Esophagus squamous epithelium (tissue), 5 donors: ENCODE data around the gene F7. TPM values are rescaled to one million over a fixed set of nuclear protein-coding genes. Genes with fewer than 3 reads are reported as not detected.
A peak's percentile ranks its signal among the peaks of the same experiment; 100 is the strongest.

Experiments used
- DNase-seq: peaks from one replicate; lab custom pipeline; 2025; lab: John Stamatoyannopoulos, UW
- H3K27ac ChIP-seq, 4 donors: fragments of 200-600 bp; sonication (generic); one replicate each; pipeline ENCODE4 v1.5.1; 2016 to 2019; ENCODE audit warnings: mild to moderate bottlenecking in 1 of 4
- H3K27me3 ChIP-seq, 4 donors: fragments of 200-600 bp; sonication (generic); 1 replicate in 3 of 4; 2 replicates in 1 of 4; pipeline versions ENCODE4 v1.5.1 to v1.6.0; 2017 to 2021; ENCODE audit warnings: antibody characterized with exemption in 1 of 4
- H3K36me3 ChIP-seq, 3 donors: fragments of 200-600 bp; sonication (generic); one replicate each; pipeline ENCODE4 v1.5.1; 2016 to 2019
- H3K4me1 ChIP-seq, 3 donors: fragments of 200-600 bp; sonication (generic); one replicate each; pipeline ENCODE4 v1.5.1; 2017 to 2019
- H3K4me3 ChIP-seq, 4 donors: fragments of 200-600 bp; sonication (generic); 1 replicate in 3 of 4; 2 replicates in 1 of 4; pipeline ENCODE4 v1.5.1; 2016 to 2019; ENCODE audit warnings: mild to moderate bottlenecking in 2 of 4, moderate library complexity in 1 of 4
- H3K9me3 ChIP-seq, 3 donors: fragments of 200-600 bp; sonication (generic); one replicate each; pipeline ENCODE4 v1.5.1; 2016 to 2019
- POLR2A ChIP-seq, 4 donors: fragments of 450-650 bp; IDR thresholded peaks; one replicate each; pipeline ENCODE4 v1.6.1; 2017; ENCODE audit warnings: antibody characterized with exemption in 4 of 4, mild to moderate bottlenecking in 4 of 4, moderate library complexity in 3 of 4
- WGBS, 2 donors: methylation state at CpG; one replicate each; pipeline ENCODE4 v1.1.5; 2018; 5-methylcytosine and 5-hydroxymethylcytosine counted together
- intact Hi-C: fragments of 100-400 bp; cut with DNase I; formaldehyde crosslinking; loops from one replicate; pipeline ENCODE4 v1.15.0; 2022
- total RNA-seq, 4 donors: library from RNA; depleted of rRNA; stranded (reverse); fragments of >200 nt; gene quantifications; one replicate each; pipeline ENCODE4 v1.1.0, GENCODE V29; 2016
- TF ChIP-seq, protein P1 (sequence below), 6 experiments: fragments of 450-650 bp in 4 of 6; fragments of 200-600 bp in 2 of 6; sonication (generic) in 2 of 6; IDR thresholded peaks; one replicate each; pipeline ENCODE4 v1.5.1; 2016 to 2019; ENCODE audit warnings: antibody characterized with exemption in 6 of 6, mild to moderate bottlenecking in 4 of 6, moderate library complexity in 4 of 6
- donor health status: DM: yes; HTN: yes; CAD: no.

The F7 gene
- total RNA-seq, 4 donors from 2014 or later = not detected

DNA sequence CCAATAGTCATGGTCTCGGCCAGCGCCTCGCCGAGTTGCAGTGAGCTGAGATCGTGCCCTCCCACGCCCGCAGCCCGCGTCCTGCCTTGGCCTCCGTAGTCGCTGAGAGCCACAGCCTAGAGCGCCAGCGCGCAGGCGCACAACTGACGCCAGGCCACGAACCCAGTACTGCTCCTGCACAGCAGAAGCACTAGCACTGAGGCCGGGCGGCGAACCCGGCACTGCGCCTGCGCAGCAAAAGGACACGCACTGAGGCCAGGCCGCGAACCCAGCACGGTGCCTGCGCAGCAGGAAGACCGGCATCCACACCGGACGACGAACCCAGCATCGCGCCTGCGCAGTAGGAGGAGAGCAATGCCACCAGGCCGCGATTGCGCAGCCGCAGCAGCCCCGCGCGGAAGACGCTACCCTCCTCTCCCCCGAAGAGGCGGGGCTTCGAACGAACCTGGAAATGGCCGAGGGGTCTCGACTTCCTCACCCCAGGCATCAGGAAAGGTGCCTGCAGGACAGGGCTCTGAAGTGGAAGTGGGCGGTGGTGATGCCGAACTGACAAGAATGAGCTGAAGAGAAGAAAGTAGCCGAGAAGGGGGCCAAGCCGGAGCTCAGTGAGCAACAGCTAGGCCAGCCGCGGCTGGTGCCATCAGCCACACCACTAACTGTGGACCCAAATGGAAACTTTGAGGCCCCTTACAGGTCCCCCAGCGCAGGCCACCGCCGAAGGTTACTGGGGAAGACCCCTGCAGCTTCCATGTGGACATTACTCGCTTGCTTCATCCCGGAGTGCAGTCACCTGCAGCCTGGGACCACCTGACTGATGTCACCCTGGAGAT, 24.5 kb downstream of the F7 start:
- Histone ChIP-seq H3K27me3 (peaks cover 0 to 48% (median 0%) of the 10 kb centered on the region in 4 donors), H3K4me1 (peaks cover 0 to 9% (median 0%) of the 10 kb centered on the region in 3 donors), H3K27ac (no peak overlapping the region), H3K4me3 (peak overlapping the region in 3 of 4 donors; percentile 22 to 46 (median 32)), H3K9me3 (no peaks in the 10 kb centered on the region), H3K36me3 (peaks cover 0 to 5% (median 0%) of the 10 kb centered on the region in 3 donors)
- no peak for DNase-seq
- TF ChIP-seq, protein P1, sequence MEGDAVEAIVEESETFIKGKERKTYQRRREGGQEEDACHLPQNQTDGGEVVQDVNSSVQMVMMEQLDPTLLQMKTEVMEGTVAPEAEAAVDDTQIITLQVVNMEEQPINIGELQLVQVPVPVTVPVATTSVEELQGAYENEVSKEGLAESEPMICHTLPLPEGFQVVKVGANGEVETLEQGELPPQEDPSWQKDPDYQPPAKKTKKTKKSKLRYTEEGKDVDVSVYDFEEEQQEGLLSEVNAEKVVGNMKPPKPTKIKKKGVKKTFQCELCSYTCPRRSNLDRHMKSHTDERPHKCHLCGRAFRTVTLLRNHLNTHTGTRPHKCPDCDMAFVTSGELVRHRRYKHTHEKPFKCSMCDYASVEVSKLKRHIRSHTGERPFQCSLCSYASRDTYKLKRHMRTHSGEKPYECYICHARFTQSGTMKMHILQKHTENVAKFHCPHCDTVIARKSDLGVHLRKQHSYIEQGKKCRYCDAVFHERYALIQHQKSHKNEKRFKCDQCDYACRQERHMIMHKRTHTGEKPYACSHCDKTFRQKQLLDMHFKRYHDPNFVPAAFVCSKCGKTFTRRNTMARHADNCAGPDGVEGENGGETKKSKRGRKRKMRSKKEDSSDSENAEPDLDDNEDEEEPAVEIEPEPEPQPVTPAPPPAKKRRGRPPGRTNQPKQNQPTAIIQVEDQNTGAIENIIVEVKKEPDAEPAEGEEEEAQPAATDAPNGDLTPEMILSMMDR (IDR thresholded peaks at IDR 0.05) = no peak
- TF ChIP-seq POLR2A (IDR thresholded peaks at IDR 0.05) = no peak
- intact Hi-C loops = no loop called here
- WGBS, 2 donors = 72 to 74% methylated on average over 21 to 24 of the region's 60 CpGs

DNA sequence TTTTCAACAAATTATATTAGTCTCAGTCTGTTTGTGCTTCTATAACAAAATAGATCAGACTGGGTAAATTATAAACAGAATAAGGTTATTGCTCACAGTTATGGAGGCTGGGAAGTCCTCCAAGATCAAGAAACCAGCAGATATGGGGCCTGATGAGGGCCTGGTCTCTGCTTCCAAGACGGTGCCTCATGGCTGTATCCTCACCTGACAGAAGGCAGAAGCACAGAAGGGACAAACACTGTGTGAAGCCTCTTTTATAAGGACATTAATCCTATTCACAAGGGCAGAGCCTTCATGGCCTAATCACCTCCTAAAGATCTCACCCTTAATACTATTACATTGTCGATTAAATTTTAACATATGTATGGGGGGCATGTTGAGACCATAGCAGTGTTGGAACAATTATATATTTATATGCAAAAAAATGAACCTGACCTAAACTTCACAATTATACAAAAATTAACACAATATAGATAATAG, 29.7 kb downstream of the F7 start:
- Histone ChIP-seq H3K36me3 (peaks cover 0 to under 1% (median 0%) of the 10 kb centered on the region in 3 donors), H3K27me3 (peaks cover 0 to 21% (median 0%) of the 10 kb centered on the region in 4 donors), H3K4me3 (no peak overlapping the region), H3K9me3 (no peaks in the 10 kb centered on the region), H3K4me1 (no peaks in the 10 kb centered on the region), H3K27ac (no peak overlapping the region)
- intact Hi-C loops = no loop called here
- no peak for DNase-seq
- TF ChIP-seq POLR2A (IDR thresholded peaks at IDR 0.05) = no peak
- TF ChIP-seq, protein P1 (IDR thresholded peaks at IDR 0.05) = no peak
- 82 to 84% methylated on average over 2 of the region's 2 CpGs for WGBS, 2 donors

DNA sequence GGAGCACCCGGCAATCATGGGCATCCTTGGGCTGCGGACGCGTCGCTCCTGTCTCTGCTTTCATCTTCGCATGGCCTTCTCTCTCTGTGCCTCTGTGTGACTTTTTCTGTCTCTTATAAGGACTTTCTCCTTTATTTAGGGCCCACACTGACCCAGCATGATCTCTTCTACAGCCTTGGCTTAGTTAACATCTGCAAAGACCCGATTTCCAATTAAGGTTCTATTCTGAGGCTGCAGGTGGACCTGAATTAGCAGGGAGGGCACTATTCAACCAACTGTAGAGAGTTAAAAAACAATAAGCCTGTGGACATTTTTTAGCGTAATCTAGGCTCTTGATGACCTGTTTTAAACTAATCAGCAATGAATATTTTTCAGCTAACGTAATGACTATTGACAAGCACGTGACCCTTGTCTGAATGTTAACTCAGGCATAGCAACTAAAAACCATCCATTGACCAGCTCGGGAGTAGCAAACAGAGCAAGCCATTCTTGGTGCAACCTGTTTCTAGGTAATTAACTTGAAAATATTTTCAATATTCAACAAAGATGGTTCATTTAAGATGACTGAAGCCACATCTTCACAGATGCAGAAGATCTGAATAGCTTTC, 32.2 kb downstream of the F7 start:
- TF ChIP-seq POLR2A (IDR thresholded peaks at IDR 0.05) = no peak
- TF ChIP-seq, protein P1 (IDR thresholded peaks at IDR 0.05) = no peak
- H3K27ac ChIP-seq = no peak overlapping the region
- peaks cover 0 to 4% (median 0%) of the 10 kb centered on the region in 4 donors for H3K27me3 ChIP-seq
- no peaks in the 10 kb centered on the region for H3K4me1 ChIP-seq
- WGBS, 2 donors = 78 to 80% methylated on average over 11 of the region's 11 CpGs
- no peak overlapping the region for H3K4me3 ChIP-seq
- no peak for DNase-seq
- H3K9me3 ChIP-seq = no peaks in the 10 kb centered on the region
- intact Hi-C loops = no loop called here
- H3K36me3 ChIP-seq = peaks cover 0 to 6% (median 0%) of the 10 kb centered on the region in 3 donors

DNA sequence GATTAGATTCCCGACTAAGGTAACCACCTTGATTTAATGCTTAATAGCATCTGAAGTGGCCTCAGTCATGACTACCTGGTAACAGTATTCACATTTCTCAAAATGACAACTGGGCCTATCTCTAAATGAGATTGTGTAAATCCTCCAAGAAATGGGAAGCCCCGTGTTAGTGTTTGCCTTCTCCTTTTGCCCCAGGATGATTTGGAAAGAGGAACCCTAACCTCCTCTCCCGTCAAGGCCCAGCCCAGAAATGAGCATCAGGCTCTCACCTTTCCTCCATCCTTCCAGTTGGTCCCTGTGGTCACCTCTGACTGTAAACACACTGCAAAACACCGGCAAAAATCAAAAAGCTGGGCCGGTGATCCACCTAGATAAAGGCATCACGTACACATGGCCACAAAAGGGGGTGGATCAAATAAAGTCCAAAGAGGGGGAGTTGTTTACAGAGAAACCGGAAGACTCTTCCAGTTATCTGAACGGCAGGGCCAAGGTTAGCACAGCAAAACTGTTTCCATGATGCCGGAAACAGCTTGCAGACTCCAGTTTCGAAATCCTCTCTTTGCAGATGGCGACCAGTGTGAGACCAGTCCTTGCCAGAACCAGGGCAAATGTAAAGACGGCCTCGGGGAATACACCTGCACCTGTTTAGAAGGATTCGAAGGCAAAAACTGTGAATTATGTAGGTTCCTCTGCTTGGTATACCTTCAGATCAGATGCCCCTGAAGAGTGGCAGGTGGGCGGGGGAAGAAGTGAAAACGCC, 33.4 kb downstream of the F7 start:
- no peak overlapping the region for H3K27ac ChIP-seq
- H3K9me3 ChIP-seq = no peaks in the 10 kb centered on the region
- no peak for DNase-seq
- H3K4me1 ChIP-seq = no peaks in the 10 kb centered on the region
- no peaks in the 10 kb centered on the region for H3K27me3 ChIP-seq
- peaks cover 0 to 9% (median 0%) of the 10 kb centered on the region in 3 donors for H3K36me3 ChIP-seq
- TF ChIP-seq, protein P1 (IDR thresholded peaks at IDR 0.05) = no peak
- TF ChIP-seq POLR2A (IDR thresholded peaks at IDR 0.05) = no peak
- 74 to 76% methylated on average over 13 to 14 of the region's 16 CpGs for WGBS, 2 donors
- intact Hi-C loops = no loop called here
- H3K4me3 ChIP-seq = no peak overlapping the region
